IMR-90 (cell line): ENCODE data around the gene ZDHHC16.

Source experiments
- CEBPB ChIP-seq: IDR thresholded peaks from 2 replicates; pipeline ENCODE4 v1.6.1; 2012; ENCODE audit warnings: low read depth, low read length, improper control_type of control experiment
- CHD1 ChIP-seq: IDR thresholded peaks from 2 replicates; pipeline ENCODE4 v1.6.1; 2012; ENCODE audit warnings: low read depth, low read length, improper control_type of control experiment
- CTCF ChIP-seq: conservative IDR thresholded peaks from 2 replicates; pipeline ENCODE4 v1.5.1; 2012; ENCODE audit warnings: mild to moderate bottlenecking, low read depth, low read length, improper control_type of control experiment
- ELK1 ChIP-seq: fragments of 150-350 bp; IDR thresholded peaks from 2 replicates; pipeline ENCODE4 v1.6.1; 2016; ENCODE audit warnings: low read depth, mild to moderate bottlenecking, low read length, moderate library complexity, borderline replicate concordance
- FOS ChIP-seq: fragments of 150-350 bp; IDR thresholded peaks from 2 replicates; pipeline ENCODE4 v1.6.1; 2016; ENCODE audit warnings: low read depth, low read length
- MAFK ChIP-seq: IDR thresholded peaks from 2 replicates; pipeline ENCODE4 v1.6.1; 2012; ENCODE audit warnings: low read depth, low read length, improper control_type of control experiment
- MAZ ChIP-seq: IDR thresholded peaks from 2 replicates; pipeline ENCODE4 v1.6.1; 2012; ENCODE audit warnings: low read depth, mild to moderate bottlenecking, low read length, improper control_type of control experiment, moderate library complexity, borderline replicate concordance
- MXI1 ChIP-seq: IDR thresholded peaks from 2 replicates; pipeline ENCODE4 v1.6.1; 2012; ENCODE audit warnings: low read depth, mild to moderate bottlenecking, low read length, moderate library complexity, borderline replicate concordance
- POLR2A ChIP-seq: IDR thresholded peaks from 2 replicates; pipeline ENCODE4 v1.6.1; 2012; ENCODE audit warnings: mild to moderate bottlenecking, low read depth, low read length
- RAD21 ChIP-seq: IDR thresholded peaks from 2 replicates; pipeline ENCODE4 v1.6.1; 2012; ENCODE audit warnings: low read length, improper control_type of control experiment
- RFX5 ChIP-seq: IDR thresholded peaks from 2 replicates; pipeline ENCODE4 v1.8.0; 2012; ENCODE audit warnings: low read depth, mild to moderate bottlenecking, low read length, moderate library complexity
- SMC3 ChIP-seq: fragments of 150-350 bp; IDR thresholded peaks from 2 replicates; pipeline ENCODE4 v1.6.1; 2016; ENCODE audit warnings: low read depth, mild to moderate bottlenecking, antibody characterized with exemption, low read length, moderate library complexity
- USF2 ChIP-seq: fragments of 150-350 bp; IDR thresholded peaks from 2 replicates; pipeline ENCODE4 v1.6.1; 2017; ENCODE audit warnings: mild to moderate bottlenecking, antibody characterized with exemption, low read length, low read depth

- TF ChIP-seq CTCF (peak; percentile 69), POLR2A (no peak), RFX5 (no peak), RAD21 (peak; percentile 53), CEBPB (0 out of 2 replicates have a peak, but pooled peaks have one; percentile 1), CHD1 (no peak), USF2 (no peak), MXI1 (no peak), MAFK (no peak), FOS (no peak), SMC3 (peak; percentile 60), MAZ (no peak), ELK1 (no peak)
Measured at GRCh38 chr10:97407211-97407951, 38.6 kb upstream of the ZDHHC16 start.
